ENCODE measurements around the gene ANOS1.
"Not testable (repeated sequence)": the region's sequence is repeated elsewhere in the genome, so short reads cannot be mapped to it uniquely, and the experiment has no call there.

ANOS1 gene

DNA sequence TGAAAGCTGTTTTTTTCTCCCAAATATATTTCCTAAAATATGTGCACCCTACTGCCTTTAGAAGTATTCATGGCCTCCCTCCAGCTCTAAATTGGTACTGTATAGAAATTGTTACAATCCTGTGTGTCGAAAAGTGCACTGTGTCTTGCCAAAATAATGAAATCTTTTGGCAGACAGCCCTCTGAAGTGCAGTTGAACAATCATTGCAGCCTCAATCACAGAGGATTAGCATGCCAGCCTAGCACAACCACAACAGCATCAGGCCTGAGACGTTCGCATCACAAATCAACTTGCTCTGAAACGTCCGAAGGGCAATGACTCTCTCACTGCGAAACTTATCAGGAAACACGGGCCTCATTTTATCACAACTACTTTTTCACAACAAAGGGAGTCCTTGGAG is 99.0 kb downstream of the ANOS1 start:
- no peak for DNase-seq (ENCODE audit: low read depth in 3 of 3, low spot score in 1 of 3)

- no peak for DNase-seq (ENCODE audit: low read depth in 3 of 3, low spot score in 1 of 3)
Observed at GRCh38 chrX:8629871-8630270, 102.1 kb downstream of the ANOS1 start.

GRCh38 chrX:8627796-8628195 is 104.1 kb downstream of the ANOS1 start:
- DNase-seq (ENCODE audit: low read depth in 3 of 3, low spot score in 1 of 3) = no peak

GRCh38 chrX:8607326-8607725 is 124.6 kb downstream of the ANOS1 start:
- no peak for DNase-seq (ENCODE audit: low read depth in 3 of 3, low spot score in 1 of 3)

DNA sequence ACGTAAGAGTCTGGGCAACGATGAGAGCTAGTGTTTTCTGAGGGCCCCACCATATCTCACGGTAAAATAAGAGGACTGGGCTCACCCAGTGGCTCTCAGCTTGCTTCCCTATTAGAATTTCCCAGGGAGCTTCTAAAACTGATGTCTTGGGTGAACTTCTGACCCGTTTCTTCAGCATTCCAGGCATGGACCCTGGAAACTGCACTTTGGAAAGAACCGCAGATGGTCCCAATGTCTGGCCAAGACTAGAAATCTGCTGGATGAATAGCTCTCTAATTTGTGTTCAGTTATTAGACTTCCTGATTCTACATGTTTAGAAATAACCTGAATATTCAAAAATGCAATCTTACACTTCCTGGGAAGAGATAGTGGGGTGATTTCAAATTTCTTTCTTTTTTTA is 127.8 kb downstream of the ANOS1 start:
- DNase-seq (ENCODE audit: low read depth in 3 of 3, low spot score in 1 of 3) = no peak

DNA sequence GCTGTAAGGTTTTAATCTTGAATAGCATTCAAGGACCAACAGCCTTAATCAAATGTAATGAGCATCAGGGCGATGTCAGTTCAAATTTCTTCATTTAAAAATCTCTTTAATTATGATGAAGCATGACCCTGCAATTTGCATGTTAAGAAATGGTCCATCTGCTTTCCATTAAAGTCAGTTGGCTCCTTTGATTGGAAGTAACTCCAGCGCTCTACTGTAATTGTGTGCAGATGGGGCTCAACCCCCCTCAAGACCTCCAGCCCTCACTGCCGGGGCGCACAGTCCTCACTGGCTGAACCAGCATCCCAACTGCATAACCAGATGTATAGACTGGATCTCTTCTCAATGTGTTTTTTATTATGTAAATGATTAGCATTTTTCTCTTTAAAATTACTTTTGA is 140.4 kb downstream of the ANOS1 start:
- DNase-seq (ENCODE audit: low read depth in 3 of 3, low spot score in 1 of 3) = no peak

- no peak for DNase-seq (ENCODE audit: low read depth in 3 of 3, low spot score in 1 of 3)
Observed at GRCh38 chrX:8586953-8587352, 145.0 kb downstream of the ANOS1 start.

- no peak for DNase-seq (ENCODE audit: low read depth in 3 of 3, low spot score in 1 of 3)
Observed at GRCh38 chrX:8579602-8580001, 152.3 kb downstream of the ANOS1 start.

- no peak for DNase-seq (ENCODE audit: low read depth in 3 of 3, low spot score in 1 of 3)
Observed at GRCh38 chrX:8576821-8577220, 155.1 kb downstream of the ANOS1 start.

- DNase-seq (ENCODE audit: low read depth in 3 of 3, low spot score in 1 of 3) = no peak
Observed at GRCh38 chrX:8565729-8566128, 166.2 kb downstream of the ANOS1 start.

DNA sequence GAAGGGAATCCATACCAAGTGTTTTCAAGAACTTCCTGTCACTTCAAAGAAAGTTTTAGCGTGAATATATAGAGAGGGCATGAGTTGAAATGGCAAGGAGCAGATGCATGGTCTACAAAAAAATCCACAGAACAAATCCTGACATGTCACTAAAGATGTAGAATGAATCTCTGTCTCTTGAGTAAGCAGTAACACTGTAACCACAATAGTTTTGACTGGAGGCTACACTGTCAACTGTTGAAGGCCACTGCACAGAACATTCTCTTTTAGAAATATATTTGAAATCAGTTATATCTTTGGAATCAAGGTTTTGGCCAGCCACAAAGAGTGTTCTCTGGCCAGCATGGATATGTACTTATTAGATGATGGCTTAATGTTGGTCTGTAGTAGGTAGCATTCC is 183.5 kb downstream of the ANOS1 start:
- DNase-seq (ENCODE audit: low read depth in 3 of 3, low spot score in 1 of 3) = no peak

- DNase-seq (ENCODE audit: low read depth in 3 of 3, low spot score in 1 of 3) = no peak
Observed at GRCh38 chrX:8546715-8547114, 185.2 kb downstream of the ANOS1 start.

- DNase-seq (ENCODE audit: low read depth in 3 of 3, low spot score in 1 of 3) = no peak
Observed at GRCh38 chrX:8520791-8521190, 211.1 kb downstream of the ANOS1 start.

- DNase-seq (ENCODE audit: low read depth in 3 of 3, low spot score in 1 of 3) = no peak
Observed at GRCh38 chrX:8520178-8520577, 211.8 kb downstream of the ANOS1 start.

GRCh38 chrX:8504451-8504850 is 227.5 kb downstream of the ANOS1 start:
- no peak for DNase-seq (ENCODE audit: low read depth in 3 of 3, low spot score in 1 of 3)

GRCh38 chrX:8502101-8502500 is 229.8 kb downstream of the ANOS1 start:
- DNase-seq (ENCODE audit: low read depth in 3 of 3, low spot score in 1 of 3) = not testable (repeated sequence)

DNA sequence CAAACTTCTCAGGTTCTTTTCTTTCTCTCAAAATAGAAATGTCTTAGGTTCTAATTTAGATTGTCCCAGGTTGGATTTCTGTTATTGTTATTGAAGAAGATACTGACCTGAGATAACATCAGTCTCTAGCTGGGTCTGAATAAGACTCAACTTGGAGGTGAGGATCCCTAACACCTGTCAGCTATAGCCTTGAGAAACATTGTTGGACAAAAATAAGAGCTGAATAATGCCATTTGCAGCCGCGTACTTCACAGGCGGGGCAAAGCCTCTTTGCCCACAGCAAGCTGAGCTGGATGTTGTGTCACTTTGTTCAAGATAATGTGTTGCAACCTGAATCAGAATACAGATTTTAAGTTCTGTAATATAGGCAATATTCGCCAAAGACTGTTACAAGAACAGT is 231.7 kb downstream of the ANOS1 start:
- no peak for DNase-seq (ENCODE audit: low read depth in 3 of 3, low spot score in 1 of 3)

DNA sequence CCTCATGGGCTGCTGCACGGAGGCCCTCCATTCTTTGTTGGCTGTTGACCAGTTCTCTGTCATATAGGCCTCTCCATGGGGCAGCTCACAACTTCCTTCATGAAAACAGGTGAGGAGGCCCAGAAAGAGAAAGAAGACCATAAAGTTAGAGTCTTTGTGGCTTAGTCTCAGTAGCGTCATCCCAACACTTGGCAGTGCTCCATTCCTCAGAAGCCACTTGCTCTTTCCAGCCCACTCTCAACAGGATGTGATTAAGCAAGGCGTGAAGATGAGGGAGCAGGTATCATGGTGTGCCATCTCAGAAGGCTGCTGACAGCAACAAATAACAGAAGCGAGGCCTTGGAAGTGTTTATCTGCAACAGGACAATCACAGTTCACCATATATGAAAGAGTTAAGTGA is 236.9 kb downstream of the ANOS1 start:
- DNase-seq (ENCODE audit: low read depth in 3 of 3, low spot score in 1 of 3) = not testable (repeated sequence)

DNA sequence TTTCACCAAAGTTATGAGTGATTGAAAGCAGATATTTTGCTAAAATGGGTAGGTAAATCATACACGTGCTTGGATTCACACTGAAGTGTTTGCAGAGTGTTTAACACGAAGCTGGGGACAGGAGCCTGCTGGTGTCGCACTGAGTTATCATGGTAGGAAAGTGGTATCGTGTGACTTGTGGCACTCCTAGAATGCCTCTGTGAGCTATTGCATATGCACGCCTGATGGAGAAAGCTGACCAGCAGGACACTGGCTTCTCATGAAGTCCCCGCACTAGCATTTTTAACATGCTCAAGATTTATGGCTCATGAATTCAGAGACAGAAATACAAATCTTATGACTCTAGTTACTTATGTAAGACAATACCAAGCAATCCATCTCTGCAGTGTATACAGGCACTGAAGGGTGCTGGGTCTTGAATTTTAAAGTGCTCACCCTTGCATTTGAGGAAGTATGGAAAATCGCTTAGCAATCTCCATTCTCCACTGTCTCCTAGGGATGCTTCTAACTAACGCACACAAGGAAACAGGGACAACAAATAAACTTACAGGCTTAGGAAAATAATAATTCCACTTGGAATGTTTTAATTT is 247.5 kb downstream of the ANOS1 start:
- no peak for DNase-seq (ENCODE audit: low read depth in 3 of 3, low spot score in 1 of 3)
